HEK293 (cell line): Measurements from ENCODE around the gene DUSP12.

Experiments
- YY1 ChIP-seq: fragments of 450-650 bp; formaldehyde crosslinking; IDR thresholded peaks from 2 replicates; pipeline ENCODE4 v1.5.1; 2018; ENCODE audit warnings: missing biosample characterization, missing genetic modification characterization
- ZNF274 ChIP-seq, 2 experiments: fragments of 200-500 bp in 1 of 2; fragments of 450-650 bp in 1 of 2; sonication (Bioruptor generic) in 1 of 2; formaldehyde crosslinking in 1 of 2; IDR thresholded peaks; 2 replicates each; pipeline versions ENCODE4 v1.5.1 to v1.6.1; 2014 to 2016; ENCODE audit warnings: borderline replicate concordance in 1 of 2, inconsistent platforms in 1 of 2, low read length in 1 of 2, missing biosample characterization in 1 of 2, missing genetic modification characterization in 1 of 2
- ZNF596 ChIP-seq: fragments of 450-650 bp; IDR thresholded peaks from 2 replicates; pipeline ENCODE4 v1.5.0; 2018; ENCODE audit warnings: missing biosample characterization, mild to moderate bottlenecking, missing genetic modification characterization, moderate library complexity

GRCh38 chr1:161766102-161766981 is 16.8 kb downstream of the DUSP12 start, which contains the start of gene ATF6:
- TF ChIP-seq ZNF596 (tag by site-specific recombination) = no peak
- TF ChIP-seq ZNF274 (IDR thresholded peaks at IDR 0.05; ENCODE audit: low read length) = no peak
- no peak for TF ChIP-seq ZNF274 (tag by site-specific recombination; IDR thresholded peaks at IDR 0.05; ENCODE audit: borderline replicate concordance)
- TF ChIP-seq YY1 = peak; percentile 69; the same call in 1 of the 2 replicates
